B cell (primary cell): ENCODE measurements around the gene CPHXL.

Experiments
- EZH2 ChIP-seq: IDR thresholded peaks from 2 replicates; pipeline ENCODE4 v1.6.1; 2012; ENCODE audit warnings: borderline replicate concordance, low read depth, mild to moderate bottlenecking, moderate library complexity, low read length; ENCODE audit not compliant: insufficient read depth, poor library complexity, severe bottlenecking
- TF ChIP-seq, protein P1 (sequence below): fragments of 200-600 bp; IDR thresholded peaks from one replicate; pipeline ENCODE4 v1.8.0; 2022; ENCODE audit warnings: antibody characterized with exemption, mild to moderate bottlenecking

DNA sequence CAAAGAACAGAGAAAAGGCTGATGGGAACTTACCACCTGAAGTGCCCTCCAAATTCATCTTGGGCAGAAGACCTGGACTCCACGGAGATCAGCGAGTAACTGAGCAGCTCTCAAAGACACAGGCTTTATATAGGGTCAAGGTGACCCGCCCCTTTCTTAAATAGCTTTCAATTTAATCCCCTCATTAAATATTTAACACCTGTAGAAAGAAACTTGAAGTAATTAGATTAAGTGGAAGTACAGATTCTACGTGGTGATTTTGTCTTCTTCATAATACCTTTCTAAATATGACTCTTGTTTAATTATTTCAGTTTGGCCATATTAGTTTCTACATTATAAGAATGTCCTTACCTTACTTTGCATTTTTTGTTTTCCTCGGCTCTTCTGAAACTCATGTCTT lies 24.9 kb downstream of the CPHXL start, which contains the start of gene DUXB:
- no peak for TF ChIP-seq EZH2
- TF ChIP-seq, protein P1, sequence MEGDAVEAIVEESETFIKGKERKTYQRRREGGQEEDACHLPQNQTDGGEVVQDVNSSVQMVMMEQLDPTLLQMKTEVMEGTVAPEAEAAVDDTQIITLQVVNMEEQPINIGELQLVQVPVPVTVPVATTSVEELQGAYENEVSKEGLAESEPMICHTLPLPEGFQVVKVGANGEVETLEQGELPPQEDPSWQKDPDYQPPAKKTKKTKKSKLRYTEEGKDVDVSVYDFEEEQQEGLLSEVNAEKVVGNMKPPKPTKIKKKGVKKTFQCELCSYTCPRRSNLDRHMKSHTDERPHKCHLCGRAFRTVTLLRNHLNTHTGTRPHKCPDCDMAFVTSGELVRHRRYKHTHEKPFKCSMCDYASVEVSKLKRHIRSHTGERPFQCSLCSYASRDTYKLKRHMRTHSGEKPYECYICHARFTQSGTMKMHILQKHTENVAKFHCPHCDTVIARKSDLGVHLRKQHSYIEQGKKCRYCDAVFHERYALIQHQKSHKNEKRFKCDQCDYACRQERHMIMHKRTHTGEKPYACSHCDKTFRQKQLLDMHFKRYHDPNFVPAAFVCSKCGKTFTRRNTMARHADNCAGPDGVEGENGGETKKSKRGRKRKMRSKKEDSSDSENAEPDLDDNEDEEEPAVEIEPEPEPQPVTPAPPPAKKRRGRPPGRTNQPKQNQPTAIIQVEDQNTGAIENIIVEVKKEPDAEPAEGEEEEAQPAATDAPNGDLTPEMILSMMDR = no peak
